ENCODE results near the gene QSOX2.

DNA sequence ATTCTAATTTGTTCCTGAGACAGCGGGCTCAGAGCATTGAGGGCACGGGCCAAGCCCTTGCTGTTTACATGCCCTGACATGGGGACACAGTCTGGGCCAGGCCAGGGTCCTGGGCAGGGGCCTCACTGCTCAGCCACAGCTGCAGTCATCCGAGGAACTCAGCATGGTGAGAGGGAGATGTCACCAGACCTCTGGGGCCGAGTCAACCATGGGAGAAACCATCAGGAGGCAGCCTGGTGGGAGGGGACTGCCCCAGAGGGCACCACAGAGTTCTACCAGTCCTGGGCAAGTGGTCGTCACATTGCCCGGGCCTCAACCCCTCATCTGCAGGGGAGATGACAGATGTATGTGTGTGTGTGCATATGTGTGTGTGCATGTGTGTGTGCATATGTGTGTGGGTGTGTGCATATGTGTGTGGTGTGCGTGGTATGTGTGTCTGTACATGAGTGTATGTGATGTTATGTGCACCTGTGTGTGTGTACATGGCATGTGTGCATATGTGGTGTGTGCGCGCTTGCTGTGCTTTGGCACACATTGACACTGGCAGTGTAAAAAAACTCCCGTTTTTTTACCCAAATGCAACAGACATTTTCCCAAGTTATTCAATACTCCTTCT, 84.5 kb downstream of the QSOX2 start:
- TF ChIP-seq HDAC2 (IDR thresholded peaks at IDR 0.05) (no peak), SREBF2 (IDR thresholded peaks at IDR 0.05) (no peak), RAD21 (conservative IDR thresholded peaks at IDR 0.05 in 1 of 2, IDR thresholded peaks at IDR 0.05 in 1 of 2) (no peak), CHD2 (IDR thresholded peaks at IDR 0.05; ENCODE audit: low read length, partially characterized antibody) (no peak)
- TF ChIP-seq, protein P1, sequence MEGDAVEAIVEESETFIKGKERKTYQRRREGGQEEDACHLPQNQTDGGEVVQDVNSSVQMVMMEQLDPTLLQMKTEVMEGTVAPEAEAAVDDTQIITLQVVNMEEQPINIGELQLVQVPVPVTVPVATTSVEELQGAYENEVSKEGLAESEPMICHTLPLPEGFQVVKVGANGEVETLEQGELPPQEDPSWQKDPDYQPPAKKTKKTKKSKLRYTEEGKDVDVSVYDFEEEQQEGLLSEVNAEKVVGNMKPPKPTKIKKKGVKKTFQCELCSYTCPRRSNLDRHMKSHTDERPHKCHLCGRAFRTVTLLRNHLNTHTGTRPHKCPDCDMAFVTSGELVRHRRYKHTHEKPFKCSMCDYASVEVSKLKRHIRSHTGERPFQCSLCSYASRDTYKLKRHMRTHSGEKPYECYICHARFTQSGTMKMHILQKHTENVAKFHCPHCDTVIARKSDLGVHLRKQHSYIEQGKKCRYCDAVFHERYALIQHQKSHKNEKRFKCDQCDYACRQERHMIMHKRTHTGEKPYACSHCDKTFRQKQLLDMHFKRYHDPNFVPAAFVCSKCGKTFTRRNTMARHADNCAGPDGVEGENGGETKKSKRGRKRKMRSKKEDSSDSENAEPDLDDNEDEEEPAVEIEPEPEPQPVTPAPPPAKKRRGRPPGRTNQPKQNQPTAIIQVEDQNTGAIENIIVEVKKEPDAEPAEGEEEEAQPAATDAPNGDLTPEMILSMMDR (IDR thresholded peaks at IDR 0.05), result no peak
